WTC11 (cell line): ENCODE measurements around the gene TOR4A. TPM values are rescaled to one million over a fixed set of nuclear protein-coding genes. Genes with fewer than 3 reads are reported as not detected.

Source experiments
- ATAC-seq: fragments of 200-7000 bp; cut with Tn5 transposase; 2 replicates; pipeline ENCODE4 v1.10.0; 2021; ENCODE audit warnings: mild to moderate bottlenecking, moderate library complexity
- CTCF ChIA-PET: fragments of 300-600 bp; sonication (Branson Sonifier 250); formaldehyde crosslinking; loops from one replicate; lab custom pipeline; 2021; ENCODE audit warnings: antibody characterized with exemption; lab: Charles Lee
- POLR2A ChIA-PET: fragments of 350-600 bp; sonication (Branson Sonifier 250); formaldehyde crosslinking; loops from one replicate; lab custom pipeline; 2021; ENCODE audit warnings: antibody characterized with exemption; lab: Charles Lee
- DNase-seq: peaks from one replicate; pipeline ENCODE4 v3.0.0; 2021; ENCODE audit warnings: low spot score
- H3K27ac Mint-ChIP-seq: 2 replicates; pipeline ENCODE4 v1.8.0; 2021; ENCODE audit warnings: mixed read lengths
- H3K27me3 Mint-ChIP-seq: 2 replicates; pipeline ENCODE4 v1.8.0; 2021; ENCODE audit warnings: low read depth, mild to moderate bottlenecking, moderate library complexity, mixed read lengths
- H3K36me3 Mint-ChIP-seq: 2 replicates; pipeline ENCODE4 v1.8.0; 2021; ENCODE audit warnings: mixed read lengths
- H3K4me1 Mint-ChIP-seq: 2 replicates; pipeline ENCODE4 v1.8.0; 2022; ENCODE audit warnings: mixed read lengths
- H3K4me3 Mint-ChIP-seq: 2 replicates; pipeline ENCODE4 v1.8.0; 2021; ENCODE audit warnings: mild to moderate bottlenecking, moderate library complexity, mixed read lengths
- H3K9me3 Mint-ChIP-seq: 2 replicates; pipeline ENCODE4 v1.8.0; 2021; ENCODE audit warnings: mixed read lengths
- AFF4 ChIP-seq: sonication (generic); formaldehyde crosslinking; IDR thresholded peaks from 2 replicates; pipeline ENCODE4 v1.8.1; 2023; ENCODE audit warnings: mild to moderate bottlenecking, missing genetic modification reagents, borderline replicate concordance
- ATF3 ChIP-seq: sonication (generic); formaldehyde crosslinking; conservative IDR thresholded peaks from 2 replicates; pipeline ENCODE4 v1.8.1; 2022; ENCODE audit warnings: mild to moderate bottlenecking, missing genetic modification reagents
- CREB1 ChIP-seq: sonication (generic); formaldehyde crosslinking; IDR thresholded peaks from 2 replicates; pipeline ENCODE4 v1.8.0; 2023; ENCODE audit warnings: mild to moderate bottlenecking, missing genetic modification reagents
- FOXP1 ChIP-seq: sonication (generic); formaldehyde crosslinking; IDR thresholded peaks from 2 replicates; pipeline ENCODE4 v1.8.0; 2022; ENCODE audit warnings: missing genetic modification reagents, mild to moderate bottlenecking, moderate library complexity, borderline replicate concordance
- GABPB1 ChIP-seq: sonication (generic); formaldehyde crosslinking; IDR thresholded peaks from 2 replicates; pipeline ENCODE4 v1.8.1; 2023; ENCODE audit warnings: mild to moderate bottlenecking, missing genetic modification reagents
- IRF1 ChIP-seq: sonication (generic); formaldehyde crosslinking; IDR thresholded peaks from 2 replicates; pipeline ENCODE4 v1.8.0; 2023; ENCODE audit warnings: missing genetic modification reagents
- NFE2L1 ChIP-seq: sonication (generic); formaldehyde crosslinking; IDR thresholded peaks from 2 replicates; pipeline ENCODE4 v1.8.1; 2023; ENCODE audit warnings: missing genetic modification reagents
- PREB ChIP-seq: sonication (generic); formaldehyde crosslinking; IDR thresholded peaks from 2 replicates; pipeline ENCODE4 v1.8.1; 2022; ENCODE audit warnings: mild to moderate bottlenecking, missing genetic modification reagents, moderate library complexity, borderline replicate concordance
- SMAD4 ChIP-seq: sonication (generic); formaldehyde crosslinking; IDR thresholded peaks from 2 replicates; pipeline ENCODE4 v1.8.0; 2022; ENCODE audit warnings: mild to moderate bottlenecking, missing genetic modification reagents
- SOX15 ChIP-seq: fragments of 250-450 bp; sonication (Bioruptor Pico); IDR thresholded peaks from 2 replicates; pipeline ENCODE4 v1.9.0; 2021; ENCODE audit warnings: mild to moderate bottlenecking
- STAT6 ChIP-seq: sonication (generic); formaldehyde crosslinking; conservative IDR thresholded peaks from 2 replicates; pipeline ENCODE4 v1.8.1; 2023; ENCODE audit warnings: mild to moderate bottlenecking, low read depth, missing genetic modification reagents, moderate library complexity
- TEAD1 ChIP-seq: sonication (generic); formaldehyde crosslinking; IDR thresholded peaks from 2 replicates; pipeline ENCODE4 v1.8.0; 2022; ENCODE audit warnings: mild to moderate bottlenecking, missing genetic modification reagents
- TEAD4 ChIP-seq: sonication (generic); formaldehyde crosslinking; IDR thresholded peaks from 2 replicates; pipeline ENCODE4 v1.8.0; 2022; ENCODE audit warnings: mild to moderate bottlenecking, missing genetic modification reagents
- TP53 ChIP-seq: sonication (generic); formaldehyde crosslinking; IDR thresholded peaks from 2 replicates; pipeline ENCODE4 v1.8.1; 2023; ENCODE audit warnings: mild to moderate bottlenecking, missing genetic modification reagents
- USF2 ChIP-seq: sonication (generic); formaldehyde crosslinking; IDR thresholded peaks from 2 replicates; pipeline ENCODE4 v1.8.1; 2023; ENCODE audit warnings: mild to moderate bottlenecking, missing genetic modification reagents, moderate library complexity
- ZBTB43 ChIP-seq: sonication (generic); formaldehyde crosslinking; IDR thresholded peaks from 2 replicates; pipeline ENCODE4 v1.8.1; 2023; ENCODE audit warnings: mild to moderate bottlenecking, missing genetic modification reagents
- ZMAT4 ChIP-seq: fragments of 250-450 bp; sonication (Bioruptor Pico); IDR thresholded peaks from 2 replicates; pipeline ENCODE4 v1.9.0; 2021; ENCODE audit warnings: mild to moderate bottlenecking
- ZNF232 ChIP-seq: sonication (generic); formaldehyde crosslinking; IDR thresholded peaks from 2 replicates; pipeline ENCODE4 v1.8.0; 2022; ENCODE audit warnings: mild to moderate bottlenecking, missing genetic modification reagents
- total RNA-seq: library from RNA; stranded (reverse); gene quantifications from 3 replicates; pipeline ENCODE4 v1.2.3, GENCODE V29; 2021

Gene TOR4A
- total RNA-seq, 1 experiment from 2014 or later = 7.3 TPM

GRCh38 chr9:137323531-137324331 is 46.2 kb downstream of the TOR4A start:
- Mint-ChIP-seq H3K4me3 (no peak overlapping the region), H3K27ac (no peak overlapping the region)
- ATAC-seq (no peak), DNase-seq (no peak)
- POLR2A ChIA-PET = no interaction called here
- TF ChIP-seq SOX15 (no peak), TEAD4 (CRISPR knock-in tag) (no peak), ZNF232 (no peak), GABPB1 (CRISPR knock-in tag) (no peak), CREB1 (CRISPR knock-in tag) (no peak), IRF1 (CRISPR knock-in tag) (no peak), ZBTB43 (CRISPR knock-in tag) (no peak)
- TF ChIP-seq, all 79 proteins: peak for 0
- Mint-ChIP-seq H3K4me1 (0 out of 2 replicates have a peak, but pooled peaks cover 2% of the 10 kb centered on the region), H3K9me3 (peaks cover 6% of the 10 kb centered on the region), H3K27me3 (peaks cover 5% of the 10 kb centered on the region; the same call in 1 of the 2 replicates), H3K36me3 (peaks cover 4% of the 10 kb centered on the region)
- CTCF ChIA-PET = interaction anchor here (1.2 kb wide), 1 partner anchor 22 kb away, joined by 4 read pairs; the partner anchor contains the start of gene NRARP

- CTCF ChIA-PET = interaction anchor here (0.6 kb wide), 1 partner anchor 46 kb away, joined by 3 read pairs; no protein-coding TSS in a partner anchor
- H3K4me1 Mint-ChIP-seq = no peaks in the 10 kb centered on the region
Measured at GRCh38 chr9:137325124-137325523, 47.6 kb downstream of the TOR4A start.

More at GRCh38 chr9:137325124-137325523, 47.6 kb downstream of the TOR4A start:
- no peak for TF ChIP-seq AFF4 (CRISPR knock-in tag)
- TF ChIP-seq PREB = no peak
- TF ChIP-seq ZMAT4 (CRISPR knock-in tag) = no peak
- no peak for TF ChIP-seq STAT6 (CRISPR knock-in tag)
- no peak for TF ChIP-seq ATF3
- no peak for TF ChIP-seq FOXP1 (CRISPR knock-in tag)
- no peak for TF ChIP-seq GABPB1 (CRISPR knock-in tag)
- no peak for TF ChIP-seq TP53
- TF ChIP-seq TEAD1 (CRISPR knock-in tag) = no peak
- TF ChIP-seq SMAD4 (CRISPR knock-in tag) = no peak
- TF ChIP-seq NFE2L1 (CRISPR knock-in tag) = no peak
- TF ChIP-seq IRF1 (CRISPR knock-in tag) = no peak
- no peak for TF ChIP-seq USF2 (CRISPR knock-in tag)
- POLR2A ChIA-PET = no interaction called here
- H3K27ac Mint-ChIP-seq = no peak overlapping the region
- H3K9me3 Mint-ChIP-seq = peaks cover 9% of the 10 kb centered on the region
- no peak overlapping the region for H3K4me3 Mint-ChIP-seq
- ATAC-seq = no peak
- peaks cover 7% of the 10 kb centered on the region for H3K36me3 Mint-ChIP-seq
- no peak for DNase-seq
- peaks cover 5% of the 10 kb centered on the region; the same call in 1 of the 2 replicates for H3K27me3 Mint-ChIP-seq
